Measurements from ENCODE around the gene R3HDM2. TPM values are rescaled to one million over a fixed set of nuclear protein-coding genes. Genes with fewer than 3 reads are reported as not detected.

Gene R3HDM2
- total RNA-seq, 1 donor from 2014 or later = 75.3 TPM

GRCh38 chr12:57204454-57204853 is 226.4 kb downstream of the R3HDM2 start:
- DNase-seq (ENCODE audit: low spot score) = no peak

GRCh38 chr12:57203791-57204190 is 227.1 kb downstream of the R3HDM2 start:
- DNase-seq (ENCODE audit: low spot score) = no peak

Other genes starting within 250 kb of the R3HDM2 start
- not detected for gene NXPH4, start 214.2 kb downstream of the R3HDM2 start, total RNA-seq
- 97.4 TPM for gene SHMT2, start 201.3 kb downstream of the R3HDM2 start, total RNA-seq
- gene STAC3, start 179.9 kb downstream of the R3HDM2 start, total RNA-seq = 3.0 TPM
- not detected for gene INHBC, start 3.7 kb upstream of the R3HDM2 start, total RNA-seq
- gene INHBE, start 24.3 kb upstream of the R3HDM2 start, total RNA-seq = 0.23 TPM
- 4.2 TPM for gene GLI1, start 28.7 kb upstream of the R3HDM2 start, total RNA-seq
- 10.0 TPM for gene ARHGAP9, start 48.8 kb upstream of the R3HDM2 start, total RNA-seq
- gene MARS1, start 57.0 kb upstream of the R3HDM2 start, total RNA-seq = 327 TPM
- gene DDIT3, start 89.5 kb upstream of the R3HDM2 start, total RNA-seq = 30.8 TPM
- 177 TPM for gene MBD6, start 91.8 kb upstream of the R3HDM2 start, total RNA-seq
- gene DCTN2, start 116.1 kb upstream of the R3HDM2 start, total RNA-seq = 104 TPM
- 0.99 TPM for gene KIF5A, start 119.0 kb upstream of the R3HDM2 start, total RNA-seq
- gene PIP4K2C, start 160.1 kb upstream of the R3HDM2 start, total RNA-seq = 48.0 TPM
- gene DTX3, start 173.8 kb upstream of the R3HDM2 start, total RNA-seq = 40.0 TPM
- 41.5 TPM for gene ARHGEF25, start 180.4 kb upstream of the R3HDM2 start, total RNA-seq
- gene B4GALNT1, start 202.2 kb upstream of the R3HDM2 start, total RNA-seq = 3.3 TPM